ENCODE measurements around the gene PRRT4.

DNA sequence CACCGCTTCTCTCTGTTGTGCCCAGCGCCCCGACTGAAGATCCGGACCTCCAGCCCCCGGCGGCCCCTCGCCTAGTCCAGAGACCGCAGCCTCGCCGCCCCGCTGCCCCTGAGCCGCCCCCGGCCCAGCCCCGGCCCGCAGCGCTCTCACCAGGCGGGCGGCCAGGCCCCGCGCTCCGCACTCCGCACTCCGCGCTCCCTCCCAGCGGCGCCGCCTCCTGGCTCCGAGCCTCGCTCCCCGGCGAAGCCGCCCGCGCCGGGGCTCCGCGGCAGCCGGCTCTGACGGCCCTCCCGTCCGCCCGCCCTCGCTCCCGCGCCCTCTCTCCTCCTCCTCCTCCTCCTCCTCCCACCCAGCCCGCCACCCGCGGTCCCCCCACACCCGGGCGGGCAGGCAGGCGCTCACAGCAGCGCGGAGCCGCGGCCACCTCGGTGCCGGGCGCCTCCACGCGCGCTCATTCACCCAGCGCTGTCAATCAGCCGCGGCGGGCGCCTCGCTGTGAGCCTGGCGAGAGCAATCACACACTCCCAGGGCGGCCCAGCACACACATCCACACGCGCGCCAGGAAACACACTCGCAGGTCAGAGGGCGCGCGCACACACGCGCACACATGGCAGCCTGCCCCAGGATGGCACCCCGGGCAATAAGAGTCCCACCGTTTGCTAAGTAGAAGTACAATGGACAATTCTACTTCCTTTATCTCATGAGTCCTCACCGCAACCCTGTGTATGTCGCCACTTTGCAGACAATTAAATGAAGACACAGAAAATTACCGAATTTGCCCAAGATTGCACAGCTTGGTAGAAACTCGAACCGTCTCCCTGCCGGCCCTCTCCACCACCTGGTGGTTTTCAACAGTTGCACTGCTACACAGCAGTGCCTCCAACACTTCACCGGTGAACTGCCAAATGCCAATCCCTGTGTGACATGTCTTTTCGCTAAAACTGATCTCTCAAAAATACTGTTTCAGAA lies at the start of gene PRRT4:
- no peak for TF ChIP-seq CTCF (IDR thresholded peaks at IDR 0.05)
- no peak for TF ChIP-seq POLR2A (IDR thresholded peaks at IDR 0.05)

All from right lobe of liver (tissue), 4 donors.